Activated T-helper 1 cell treated with anti-CD3 and anti-CD28 coated beads, Interleukin-12 subunit alpha, Interleukin-12 subunit beta, Interleukin-2, Interleukin-4 antibody, amounts not matched to agents 30 ng/mL and 10 ng/mL and 1 ng/mL, durations not matched to agents 14 hours and 24 hours and 36 hours (primary cell): Measurements from ENCODE around the gene ZNF763. TPM values are rescaled to one million over a fixed set of nuclear protein-coding genes. Genes with fewer than 3 reads are reported as not detected.
"Not testable (repeated sequence)": the region's sequence is repeated elsewhere in the genome, so short reads cannot be mapped to it uniquely, and the experiment has no call there.

Experiments
- DNase-seq: peaks from one replicate; pipeline ENCODE4 v3.0.0; 2021; ENCODE audit warnings: low spot score
- H3K27ac Mint-ChIP-seq: one replicate; pipeline ENCODE4 v1.8.0; 2021; ENCODE audit warnings: mild to moderate bottlenecking, mixed read lengths
- H3K27me3 Mint-ChIP-seq: one replicate; pipeline ENCODE4 v1.8.0; 2022; ENCODE audit warnings: mild to moderate bottlenecking, moderate library complexity, mixed read lengths; ENCODE audit not compliant: insufficient read depth
- H3K36me3 Mint-ChIP-seq: one replicate; pipeline ENCODE4 v1.8.0; 2021; ENCODE audit warnings: low read depth, mixed read lengths
- H3K4me1 Mint-ChIP-seq: one replicate; pipeline ENCODE4 v1.8.0; 2021; ENCODE audit warnings: low read depth, mixed read lengths
- H3K4me3 Mint-ChIP-seq: one replicate; pipeline ENCODE4 v1.8.0; 2021; ENCODE audit warnings: mild to moderate bottlenecking, moderate library complexity, mixed read lengths
- H3K9me3 Mint-ChIP-seq: one replicate; pipeline ENCODE4 v1.8.0; 2021; ENCODE audit warnings: mixed read lengths
- intact Hi-C: fragments of 100-400 bp; cut with micrococcal nuclease; formaldehyde crosslinking; loops from one replicate; pipeline ENCODE4 v1.15.1; 2024
- total RNA-seq: library from RNA; stranded (reverse); gene quantifications from 2 replicates; pipeline ENCODE4 v1.2.3, GENCODE V29; 2022

The ZNF763 gene
- total RNA-seq, 1 donor from 2014 or later = 0.49 TPM

DNA sequence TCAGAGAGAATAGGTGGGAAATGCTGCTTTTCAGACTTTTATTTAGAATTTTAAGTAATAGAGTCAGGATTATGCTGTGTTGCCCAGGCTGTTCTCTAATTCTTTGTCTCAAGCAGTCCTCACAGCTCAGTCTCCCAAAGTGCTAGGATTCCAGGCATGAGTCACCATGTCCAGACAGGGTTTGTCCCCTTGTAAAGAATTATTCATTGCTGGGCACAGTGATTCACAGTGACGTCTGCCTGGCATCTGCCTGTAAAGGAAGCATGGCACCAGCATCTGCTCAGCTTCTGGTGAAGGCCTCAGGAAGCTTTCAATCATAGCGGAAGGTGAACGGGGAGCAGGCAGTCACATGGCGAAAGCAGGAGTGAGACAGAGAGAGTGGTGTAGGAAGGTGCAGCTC lies 17.7 kb downstream of the ZNF763 start:
- Mint-ChIP-seq H3K27me3 (no peaks in the 10 kb centered on the region), H3K27ac (no peak overlapping the region), H3K9me3 (peaks cover 52% of the 10 kb centered on the region), H3K4me1 (peaks cover 5% of the 10 kb centered on the region), H3K4me3 (no peak overlapping the region), H3K36me3 (peaks cover 3% of the 10 kb centered on the region)
- intact Hi-C loops = no loop called here
- no peak for DNase-seq

DNA sequence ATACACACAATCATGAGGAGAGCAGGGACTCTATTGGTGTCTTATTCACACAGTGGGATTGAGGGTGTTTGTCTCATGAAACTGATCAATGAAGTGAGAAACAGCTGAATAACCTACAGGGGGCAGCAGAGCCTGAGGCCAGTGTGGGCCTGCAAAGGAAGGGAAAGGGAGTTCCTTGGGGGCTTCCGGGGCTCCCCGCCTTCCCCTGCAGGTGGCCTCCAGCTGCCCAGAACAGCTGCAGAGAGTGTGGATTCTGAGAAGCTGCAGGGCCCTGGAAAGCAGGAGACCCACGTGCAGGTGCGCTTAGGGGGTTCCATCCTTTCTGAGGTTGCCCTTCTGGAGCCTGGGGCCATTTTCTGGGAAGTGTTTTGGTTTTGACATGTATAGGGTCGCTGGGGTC lies 20.1 kb downstream of the ZNF763 start:
- DNase-seq = no peak
- Mint-ChIP-seq H3K27me3 (no peaks in the 10 kb centered on the region), H3K9me3 (peaks cover 30% of the 10 kb centered on the region), H3K4me1 (peaks cover 16% of the 10 kb centered on the region), H3K36me3 (no peaks in the 10 kb centered on the region), H3K27ac (no peak overlapping the region), H3K4me3 (no peak overlapping the region)
- intact Hi-C loops = loop anchor here (5.0 kb wide), 3 partner anchors 177 to 567 kb away; partner anchors contain the start of genes ZNF136, ZNF564 and ZNF627

DNA sequence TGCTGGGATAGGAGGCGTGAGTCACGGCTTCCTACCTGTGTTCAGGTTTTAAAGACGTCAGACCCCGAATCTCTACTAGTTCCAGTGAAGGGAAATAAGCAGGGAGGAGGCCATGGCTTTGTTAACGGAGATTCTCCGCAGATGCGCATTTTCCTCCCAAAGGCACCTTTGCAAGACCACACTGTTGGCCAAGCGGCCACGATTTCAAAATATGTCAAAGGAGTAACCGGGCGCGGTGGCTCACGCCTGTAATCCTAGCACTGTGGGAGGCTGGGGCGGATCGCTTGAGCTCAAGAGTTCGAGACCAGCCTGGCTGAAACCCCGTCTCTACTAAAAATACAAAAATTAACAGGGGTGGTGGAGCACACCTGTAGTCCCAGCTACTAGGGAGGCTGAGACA lies 21.9 kb downstream of the ZNF763 start:
- intact Hi-C loops = loop anchor here (1.0 to 5.0 kb wide), 4 partner anchors 172 to 566 kb away; partner anchors contain the start of genes ZNF136, ZNF440, ZNF564 and ZNF627
- Mint-ChIP-seq H3K4me1 (peaks cover 20% of the 10 kb centered on the region), H3K36me3 (peaks cover 3% of the 10 kb centered on the region), H3K27ac (no peak overlapping the region), H3K9me3 (peaks cover 13% of the 10 kb centered on the region), H3K4me3 (no peak overlapping the region), H3K27me3 (no peaks in the 10 kb centered on the region)
- DNase-seq = no peak

DNA sequence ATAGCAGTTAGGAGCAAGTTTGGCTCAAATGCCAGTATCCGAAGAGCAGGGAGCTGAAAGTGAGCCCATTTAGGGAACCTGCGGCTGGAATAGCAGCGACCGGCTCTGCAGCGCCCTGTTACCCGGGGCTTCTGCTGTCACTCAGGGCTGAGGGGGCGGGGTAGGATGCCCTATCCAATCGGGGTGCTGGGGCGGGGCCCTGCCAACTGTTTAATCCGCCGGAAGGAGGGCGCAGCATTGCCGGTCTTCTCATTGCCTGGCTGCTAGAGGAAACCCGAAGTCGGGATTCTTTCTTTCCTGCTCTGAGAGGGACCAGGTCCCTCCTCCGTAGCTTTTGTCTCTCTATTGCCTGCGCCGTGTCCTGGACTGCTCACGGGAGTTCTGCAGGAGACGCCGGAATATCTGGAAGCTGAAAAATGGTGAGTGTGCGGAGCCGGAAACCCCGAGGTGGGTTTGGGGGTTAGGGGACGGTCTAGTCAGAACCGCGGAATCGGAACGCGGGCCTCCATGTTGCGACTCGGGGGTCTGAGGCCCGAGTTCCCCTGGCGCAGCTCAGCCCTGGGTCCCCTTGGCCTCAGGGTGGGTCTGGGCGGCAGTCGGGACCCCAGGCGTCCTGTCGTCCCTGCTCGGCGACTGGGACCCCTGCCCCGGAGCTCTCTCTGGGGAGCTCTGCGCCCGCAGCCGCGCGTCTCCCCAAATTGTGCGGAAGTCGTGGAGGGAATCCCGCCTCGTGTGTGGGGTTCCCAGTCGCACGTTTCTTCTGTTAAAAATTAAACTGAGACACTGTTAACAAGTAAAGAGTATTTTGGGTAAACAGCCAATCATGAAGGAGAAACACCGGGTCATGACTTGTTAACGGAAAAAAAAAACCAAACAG lies 22.8 kb downstream of the ZNF763 start:
- H3K4me3 Mint-ChIP-seq = peak overlapping the region; percentile 98
- intact Hi-C loops = loop anchor here (1.0 to 5.0 kb wide), 8 partner anchors 23 to 623 kb away; partner anchors contain the start of genes ZNF136, ZNF440, ZNF490 and ZNF491
- H3K36me3 Mint-ChIP-seq = peaks cover 7% of the 10 kb centered on the region
- H3K4me1 Mint-ChIP-seq = peaks cover 20% of the 10 kb centered on the region
- peaks cover 7% of the 10 kb centered on the region for H3K9me3 Mint-ChIP-seq
- DNase-seq = peak; percentile 81
- peak overlapping the region; percentile 94 for H3K27ac Mint-ChIP-seq
- H3K27me3 Mint-ChIP-seq = no peaks in the 10 kb centered on the region

DNA sequence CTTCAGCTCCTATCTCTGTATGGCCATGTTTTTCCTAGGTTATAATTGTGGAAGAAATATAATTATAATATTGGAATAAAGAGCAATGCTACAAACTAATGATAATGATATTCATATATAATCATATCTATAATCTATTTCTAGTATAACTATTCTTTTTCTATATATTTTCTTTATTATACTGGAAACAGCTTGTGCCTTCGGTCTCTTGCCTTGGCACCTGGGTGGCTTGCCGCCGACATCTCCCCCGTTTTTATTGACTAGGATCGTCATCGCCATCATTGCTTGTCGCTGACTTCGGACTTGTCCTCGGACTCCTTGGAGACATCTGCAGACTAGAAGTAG lies 24.2 kb downstream of the ZNF763 start:
- Mint-ChIP-seq H3K36me3 (peaks cover 9% of the 10 kb centered on the region), H3K27ac (no peak overlapping the region), H3K27me3 (no peaks in the 10 kb centered on the region), H3K9me3 (peaks cover 7% of the 10 kb centered on the region), H3K4me1 (peaks cover 20% of the 10 kb centered on the region), H3K4me3 (peak overlapping the region; percentile 98)
- no peak for DNase-seq
- intact Hi-C loops = loop anchor here (1.0 to 5.0 kb wide), 6 partner anchors 108 to 622 kb away; partner anchors contain the start of genes ZNF136, ZNF20, ZNF490 and ZNF564

DNA sequence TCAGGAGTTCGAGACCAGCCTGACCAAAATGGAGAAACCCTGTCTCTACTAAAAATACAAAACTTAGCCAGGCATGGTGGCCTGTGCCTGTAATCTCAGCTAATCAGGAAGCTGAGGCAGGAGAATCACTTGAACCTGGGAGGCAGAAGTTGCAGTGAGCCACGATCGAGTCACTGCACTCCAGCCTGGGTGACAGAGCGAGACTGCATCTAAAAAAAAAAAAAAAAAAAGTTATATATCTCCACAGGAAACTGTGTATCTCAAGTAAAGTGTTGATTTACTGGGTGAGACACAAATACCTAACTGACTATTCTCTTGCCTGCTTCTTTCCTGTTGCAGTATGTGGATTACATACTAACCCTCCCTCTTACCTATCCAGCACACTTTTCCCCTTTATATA lies 27.1 kb downstream of the ZNF763 start:
- peaks cover 17% of the 10 kb centered on the region for H3K9me3 Mint-ChIP-seq
- H3K4me1 Mint-ChIP-seq = peaks cover 20% of the 10 kb centered on the region
- H3K27me3 Mint-ChIP-seq, intact Hi-C loops, DNase-seq, H3K27ac Mint-ChIP-seq, H3K4me3 Mint-ChIP-seq: not testable (repeated sequence)
- peaks cover 19% of the 10 kb centered on the region for H3K36me3 Mint-ChIP-seq

DNA sequence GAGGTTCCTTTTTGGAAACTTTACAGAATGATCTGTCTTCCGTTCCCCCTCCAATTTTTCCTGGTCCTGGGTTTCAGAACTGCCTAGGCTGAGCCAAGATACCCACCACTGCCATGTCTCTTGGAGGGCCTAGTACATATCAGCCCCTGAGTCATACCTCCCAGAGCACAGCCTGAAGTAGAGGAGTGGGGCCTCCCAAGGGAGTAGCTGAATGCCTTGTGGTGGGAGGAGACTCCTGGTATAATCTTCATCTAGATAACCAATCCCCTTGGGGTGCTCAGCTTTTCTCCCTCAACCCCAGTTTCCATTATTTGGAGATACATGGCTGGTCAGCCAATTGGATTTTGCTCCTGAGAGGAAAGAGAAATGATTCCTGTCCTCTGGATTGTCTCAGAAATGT lies 30.3 kb downstream of the ZNF763 start:
- Mint-ChIP-seq H3K9me3 (peaks cover 28% of the 10 kb centered on the region), H3K27ac (no peak overlapping the region), H3K4me3 (no peak overlapping the region), H3K27me3 (no peaks in the 10 kb centered on the region), H3K36me3 (peaks cover 25% of the 10 kb centered on the region), H3K4me1 (peaks cover 13% of the 10 kb centered on the region)
- intact Hi-C loops = no loop called here
- DNase-seq = no peak

DNA sequence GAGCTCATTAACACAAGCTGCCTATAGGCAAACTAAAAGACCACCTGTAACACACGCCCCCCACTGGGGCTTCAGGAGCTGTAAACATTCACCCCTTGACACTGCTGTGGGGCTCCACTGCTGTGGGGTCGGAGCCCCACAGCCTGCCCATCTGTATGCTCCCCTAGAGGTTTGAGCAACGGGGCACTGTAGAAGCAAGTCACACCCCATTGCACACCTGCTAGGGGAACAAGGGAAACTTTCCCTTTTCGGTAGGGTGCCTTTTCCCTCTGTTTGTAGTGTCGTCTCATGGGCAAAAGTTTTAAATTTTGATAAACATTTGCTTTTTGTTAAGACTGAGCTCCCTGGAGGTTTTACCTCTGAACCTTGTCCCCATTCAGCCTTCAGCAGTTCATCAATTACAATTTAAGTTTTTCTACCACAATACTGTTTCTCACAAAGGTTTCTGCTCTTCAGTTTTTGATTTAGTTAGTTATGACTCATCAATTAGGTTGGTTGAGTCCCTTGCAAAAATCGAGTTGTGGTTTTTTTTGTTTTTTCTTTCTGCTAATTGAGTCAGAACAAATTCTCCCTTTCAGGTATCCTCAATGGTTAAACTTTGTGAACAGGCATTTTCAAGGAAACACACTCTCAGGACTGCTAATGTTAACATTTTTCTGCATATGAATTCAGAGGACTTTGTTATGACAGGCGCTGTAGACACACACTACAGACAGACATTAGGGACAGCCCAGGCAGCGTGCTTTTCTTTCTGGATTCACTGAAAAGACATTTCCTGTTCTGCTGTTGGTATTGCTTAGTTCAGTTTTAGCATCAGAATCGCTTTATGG lies 35.5 kb downstream of the ZNF763 start:
- peak overlapping the region; percentile 21 for H3K27ac Mint-ChIP-seq
- intact Hi-C loops = no loop called here
- H3K27me3 Mint-ChIP-seq = no peaks in the 10 kb centered on the region
- no peak overlapping the region for H3K4me3 Mint-ChIP-seq
- H3K9me3 Mint-ChIP-seq = peaks cover 16% of the 10 kb centered on the region
- peaks cover 14% of the 10 kb centered on the region for H3K36me3 Mint-ChIP-seq
- DNase-seq = no peak
- peaks cover 16% of the 10 kb centered on the region for H3K4me1 Mint-ChIP-seq

DNA sequence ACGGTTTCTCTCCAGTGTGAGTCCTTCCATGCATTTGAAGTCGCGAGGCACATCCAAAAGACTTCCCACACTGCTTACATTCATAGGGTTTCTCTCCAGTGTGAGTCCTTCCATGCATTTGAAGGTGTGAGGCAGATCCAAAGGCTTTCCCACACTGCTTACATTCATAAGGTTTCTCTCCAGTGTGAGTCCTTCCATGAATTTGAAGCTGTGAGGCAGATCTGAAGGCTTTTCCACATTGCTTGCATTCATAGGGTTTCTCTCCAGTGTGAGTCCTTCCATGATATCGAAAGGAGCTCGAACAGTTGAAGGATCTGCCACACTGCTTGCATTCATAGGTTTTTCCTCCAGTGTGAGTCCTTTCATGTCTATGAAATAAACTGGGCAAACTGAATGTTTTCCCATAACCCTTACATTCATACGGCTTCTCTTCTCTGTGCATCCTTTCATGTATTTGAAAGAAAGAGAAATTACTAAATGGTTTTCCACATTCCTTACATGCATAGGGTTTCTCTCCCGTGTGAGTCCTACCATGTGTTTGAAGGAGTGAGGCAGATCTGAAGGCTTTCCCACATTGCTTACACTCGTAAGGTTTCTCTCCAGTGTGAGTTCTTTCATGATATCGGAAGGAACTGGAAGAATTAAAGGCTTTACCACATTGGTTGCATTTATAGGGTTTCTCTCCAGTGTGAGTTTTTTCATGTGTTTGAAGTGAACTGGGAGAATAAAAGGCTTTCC lies 50.3 kb downstream of the ZNF763 start:
- Mint-ChIP-seq H3K36me3 (peaks cover 41% of the 10 kb centered on the region), H3K27me3 (no peaks in the 10 kb centered on the region), H3K9me3 (peaks cover 59% of the 10 kb centered on the region), H3K4me3 (no peak overlapping the region), H3K4me1 (no peaks in the 10 kb centered on the region), H3K27ac (no peak overlapping the region)
- DNase-seq = no peak
- intact Hi-C loops = no loop called here

DNA sequence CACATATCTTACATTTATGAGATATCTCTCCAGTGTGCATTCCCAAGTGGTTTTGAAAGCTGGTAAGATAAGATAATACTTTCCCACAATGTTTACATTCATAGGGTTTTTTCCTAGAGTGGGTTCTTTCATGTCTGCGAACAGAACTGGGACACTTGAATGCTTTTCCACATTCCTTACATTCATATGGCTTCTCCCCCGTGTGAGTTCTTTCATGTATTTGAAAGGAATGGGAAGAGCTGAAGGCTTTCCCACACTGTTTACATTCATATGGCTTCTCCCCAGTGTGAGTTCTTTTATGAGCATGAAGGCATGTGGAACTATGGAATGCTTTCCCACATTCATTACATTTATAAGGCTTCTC lies 50.9 kb downstream of the ZNF763 start:
- Mint-ChIP-seq H3K27me3 (no peaks in the 10 kb centered on the region), H3K27ac (no peak overlapping the region), H3K4me1 (no peaks in the 10 kb centered on the region), H3K4me3 (no peak overlapping the region), H3K9me3 (peaks cover 54% of the 10 kb centered on the region), H3K36me3 (peaks cover 41% of the 10 kb centered on the region)
- intact Hi-C loops = no loop called here
- DNase-seq = no peak
